Kidney (tissue), 14 donors: ENCODE results near the gene FKBP10. TPM values are rescaled to one million over a fixed set of nuclear protein-coding genes. Genes with fewer than 3 reads are reported as not detected.

Experiments used
- DNase-seq, 5 donors: peaks; one replicate each; pipeline ENCODE4 v3.0.0-alpha.2; 2013 to 2020
- FAIRE-seq: peaks from 2 replicates; lab custom pipeline; 2012; peaks lifted over from hg19 to GRCh38; lab: Jason Lieb, UNC
- H3K27ac ChIP-seq, 2 donors: one replicate each; pipeline ENCODE4 v1.7.0; 2013; ENCODE audit warnings: low read depth in 2 of 2, low read length in 2 of 2, inconsistent platforms in 1 of 2
- H3K27me3 ChIP-seq: one replicate; pipeline ENCODE4 v1.7.1; 2013; ENCODE audit warnings: low read length, inconsistent platforms; ENCODE audit not compliant: control insufficient read depth, insufficient read depth
- H3K36me3 ChIP-seq, 3 donors: one replicate each; pipeline versions ENCODE4 v1.7.0 to v1.7.1; 2013; ENCODE audit warnings: low read length in 3 of 3, control low read depth in 1 of 3, inconsistent platforms in 1 of 3; ENCODE audit not compliant: insufficient read depth in 3 of 3, control insufficient read depth in 2 of 3
- H3K4me1 ChIP-seq, 3 donors: one replicate each; pipeline versions ENCODE4 v1.7.0 to v1.7.1; 2013; ENCODE audit warnings: low read length in 3 of 3, inconsistent platforms in 1 of 3, low read depth in 1 of 3; ENCODE audit not compliant: control insufficient read depth in 2 of 3, insufficient read depth in 2 of 3
- H3K4me3 ChIP-seq, 3 donors: one replicate each; pipeline versions ENCODE4 v1.7.0 to v1.8.1; 2013; ENCODE audit warnings: low read length in 3 of 3, control low read depth in 1 of 3, inconsistent platforms in 1 of 3
- H3K9ac ChIP-seq, 3 donors: one replicate each; pipeline versions ENCODE4 v1.7.0 to v1.7.1; 2013; ENCODE audit warnings: low read length in 3 of 3, control low read depth in 1 of 3, inconsistent platforms in 1 of 3
- H3K9me3 ChIP-seq, 3 donors: one replicate each; pipeline versions ENCODE4 v1.7.0 to v1.7.1; 2013; ENCODE audit warnings: low read length in 3 of 3, control low read depth in 1 of 3, inconsistent platforms in 1 of 3; ENCODE audit not compliant: control insufficient read depth in 2 of 3, insufficient read depth in 1 of 3
- CTCF ChIP-seq: IDR thresholded peaks from 3 replicates; pipeline ENCODE4 v1.5.1; 2012; ENCODE audit warnings: mild to moderate bottlenecking, moderate library complexity, borderline replicate concordance; ENCODE audit not compliant: insufficient read depth; ENCODE audit errors: extremely low read depth
- intact Hi-C: fragments of 100-400 bp; cut with DNase I; formaldehyde crosslinking; loops from one replicate; pipeline ENCODE4 v1.11.1; 2022
- polyA plus RNA-seq: library from polyadenylated mRNA; stranded (reverse); fragments of 350-450 nt; fragmentation: Illumina TruSeq; extraction: RNeasy Lipid Tissue Mini Kit (QIAGEN cat#74804); gene quantifications from one replicate; pipeline ENCODE4 v1.2.3, GENCODE V29; 2014; ENCODE audit warnings: low read depth, low replicate concordance; ENCODE audit not compliant: insufficient read depth
- total RNA-seq: library from RNA; stranded (reverse); fragmentation: NEBNext Ultra II Directional; extraction: Animal tissue kit (Norgen Biotek cat#: 25700); gene quantifications from one replicate; pipeline ENCODE4 v1.2.1, GENCODE V29; 2021
- donor health status: control.
- donor health status: control.
- donor health status: control.
- donor health status: control.
- donor health status: control.
- donor health status: DM: yes; HTN: yes; CAD: no.
- donor health status: Normal renal cell carcinoma (clear cell type).

The FKBP10 gene
- total and polyA plus RNA-seq, 2 donors from 2014 or later, result 19.6 to 38.3 TPM

- DNase-seq (no peak), FAIRE-seq (no peak)
- no peak for TF ChIP-seq CTCF
- Histone ChIP-seq H3K9ac (no peak overlapping the region), H3K27ac (no peak overlapping the region), H3K27me3 (no peaks in the 10 kb centered on the region), H3K36me3 (peaks cover 17 to 69% (median 54%) of the 10 kb centered on the region in 3 donors), H3K4me1 (peaks cover 0 to 9% (median 2%) of the 10 kb centered on the region in 3 donors), H3K9me3 (no peaks in the 10 kb centered on the region), H3K4me3 (no peak overlapping the region)
- intact Hi-C loops, result no loop called here
Observed at GRCh38 chr17:41767324-41768042, 45.3 kb upstream of the FKBP10 start.

DNA sequence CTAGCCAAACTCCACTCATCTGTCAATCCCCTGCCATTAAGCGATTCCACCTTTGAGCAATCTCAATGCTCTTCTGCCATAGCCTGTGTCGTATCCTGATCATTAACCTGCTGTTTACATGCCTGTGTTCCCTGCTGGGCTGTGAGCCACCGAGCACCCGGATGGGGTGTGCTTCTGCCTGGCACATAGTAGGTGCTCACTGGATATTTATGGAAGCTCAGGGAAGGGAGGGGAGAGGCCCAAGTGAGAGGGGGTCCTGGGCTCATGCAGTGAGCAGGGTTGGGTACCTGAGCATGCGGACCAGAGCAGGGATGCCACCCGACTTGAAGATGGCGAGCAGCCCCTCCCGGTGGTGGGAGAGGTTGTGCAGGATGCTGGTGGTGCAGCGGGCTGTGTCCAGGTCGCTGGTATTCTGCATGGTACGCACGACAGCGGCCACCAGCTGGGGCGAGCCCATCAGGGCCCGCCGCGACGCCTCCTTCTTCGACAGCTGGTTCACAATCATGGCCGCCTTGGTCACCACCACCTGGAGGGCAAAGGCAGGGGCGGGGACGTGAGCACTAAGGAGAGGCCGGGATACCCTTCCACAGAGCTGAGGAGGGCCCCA lies 44.0 kb upstream of the FKBP10 start:
- Histone ChIP-seq H3K4me1 (peaks cover 3 to 19% (median 15%) of the 10 kb centered on the region in 3 donors), H3K27me3 (no peaks in the 10 kb centered on the region), H3K9ac (no peak overlapping the region), H3K36me3 (peaks cover 16 to 56% (median 41%) of the 10 kb centered on the region in 3 donors), H3K27ac (no peak overlapping the region), H3K4me3 (no peak overlapping the region), H3K9me3 (no peaks in the 10 kb centered on the region)
- DNase-seq, result no peak
- TF ChIP-seq CTCF, result no peak
- FAIRE-seq, result no peak
- intact Hi-C loops, result no loop called here

DNA sequence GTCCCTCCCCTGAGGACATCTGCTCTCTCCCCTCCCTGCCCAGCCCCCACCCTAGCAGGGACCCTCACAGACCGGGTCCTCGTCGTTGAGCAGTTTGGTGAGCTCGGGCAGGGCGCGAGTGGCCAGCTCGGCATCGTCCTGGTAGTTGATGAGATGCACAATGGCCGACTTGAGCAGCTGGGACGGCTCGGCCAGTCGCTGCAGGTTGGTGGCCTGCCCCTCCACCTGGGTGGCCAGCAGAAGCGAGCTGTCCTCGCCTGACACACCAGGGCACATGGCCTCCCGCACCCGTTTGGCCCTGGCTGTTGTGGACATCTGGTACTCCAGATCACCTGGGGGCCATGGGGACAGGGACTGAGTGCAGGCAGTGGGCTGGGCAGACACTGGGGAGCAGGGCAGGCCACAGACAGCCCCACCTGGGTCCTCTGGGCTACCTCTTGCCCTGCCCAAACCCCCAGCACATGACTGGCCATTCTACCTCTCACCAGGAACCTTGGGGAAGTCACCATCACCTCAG lies 43.4 kb upstream of the FKBP10 start:
- H3K27me3 ChIP-seq, result no peaks in the 10 kb centered on the region
- peaks cover 3 to 24% (median 17%) of the 10 kb centered on the region in 3 donors for H3K4me1 ChIP-seq
- DNase-seq (no peak), FAIRE-seq (no peak)
- peaks cover 15 to 52% (median 38%) of the 10 kb centered on the region in 3 donors for H3K36me3 ChIP-seq
- no peak overlapping the region for H3K4me3 ChIP-seq
- H3K27ac ChIP-seq, result no peak overlapping the region
- TF ChIP-seq CTCF, result no peak
- intact Hi-C loops, result no loop called here
- H3K9me3 ChIP-seq, result no peaks in the 10 kb centered on the region
- H3K9ac ChIP-seq, result no peak overlapping the region
